Neuron (in vitro differentiated cells): ENCODE measurements around the gene ERCC3.

Experiments used
- H2AFZ ChIP-seq: one replicate; pipeline ENCODE4 v1.6.1; 2013; ENCODE audit warnings: low read depth, mild to moderate bottlenecking, inconsistent platforms, low read length, moderate library complexity
- H3K27me3 ChIP-seq: one replicate; pipeline ENCODE4 v1.6.1; 2013; ENCODE audit warnings: low read length; ENCODE audit not compliant: insufficient read depth
- H3K36me3 ChIP-seq: one replicate; pipeline ENCODE4 v1.6.1; 2013; ENCODE audit warnings: low read length; ENCODE audit not compliant: insufficient read depth
- H3K4me1 ChIP-seq: one replicate; pipeline ENCODE4 v1.6.1; 2013; ENCODE audit warnings: low read length; ENCODE audit not compliant: insufficient read depth
- H3K4me3 ChIP-seq: 2 replicates; pipeline ENCODE4 v1.5.1; 2013; ENCODE audit warnings: mild to moderate bottlenecking, low read length, moderate library complexity
- H3K9me3 ChIP-seq: one replicate; pipeline ENCODE4 v1.6.1; 2013; ENCODE audit warnings: low read length

Gene ERCC3

DNA sequence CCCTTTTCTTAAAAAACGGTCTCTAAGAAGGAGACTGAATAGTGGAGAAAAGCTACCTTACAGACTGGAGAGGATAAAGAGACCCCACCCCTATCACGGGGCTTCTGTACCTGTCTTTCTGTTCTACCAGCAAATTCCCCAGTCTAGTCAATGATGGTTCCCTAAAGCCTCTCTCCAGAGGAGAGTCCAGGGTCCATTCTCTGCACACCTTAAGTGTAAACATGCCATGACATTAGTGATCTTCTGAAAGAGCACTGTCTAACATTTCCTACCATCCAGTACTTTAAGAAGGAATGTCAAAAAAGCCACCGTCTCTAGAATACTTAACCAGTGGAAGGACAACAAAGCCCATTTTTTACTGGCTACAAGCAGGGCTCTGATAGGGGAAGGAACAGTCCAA, 17.0 kb upstream of the ERCC3 start:
- H3K9me3 ChIP-seq: no peaks in the 10 kb centered on the region
- H3K4me3 ChIP-seq: no peak overlapping the region
- peaks cover 79% of the 10 kb centered on the region for H3K36me3 ChIP-seq

DNA sequence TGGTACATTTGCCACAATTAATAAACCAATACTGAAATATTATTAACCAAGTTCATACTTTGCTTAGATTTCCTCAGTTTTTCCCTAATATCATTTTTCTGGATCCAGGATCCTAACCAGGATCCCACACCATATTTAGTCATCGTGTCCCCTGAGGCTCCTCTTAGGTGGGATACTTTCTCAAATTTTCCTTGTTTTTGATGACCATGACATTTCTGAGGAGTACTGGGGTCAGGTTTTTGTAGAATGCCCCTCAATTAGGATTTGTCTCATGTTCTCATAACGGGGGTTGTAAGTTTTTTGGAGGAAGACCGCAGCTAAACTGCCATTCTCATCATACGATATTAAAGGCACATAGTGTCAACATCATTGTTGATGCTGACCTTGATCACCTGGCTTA, 15.5 kb upstream of the ERCC3 start:
- Histone ChIP-seq H3K36me3 (peaks cover 72% of the 10 kb centered on the region), H3K27me3 (no peaks in the 10 kb centered on the region), H3K4me1 (no peaks in the 10 kb centered on the region), H2AFZ (no peak overlapping the region), H3K4me3 (no peak overlapping the region), H3K9me3 (no peaks in the 10 kb centered on the region)

More for the DNA sequence above, 17.0 kb upstream of the ERCC3 start:
- no peak overlapping the region for H2AFZ ChIP-seq
- H3K4me1 ChIP-seq: no peaks in the 10 kb centered on the region
- no peaks in the 10 kb centered on the region for H3K27me3 ChIP-seq

DNA sequence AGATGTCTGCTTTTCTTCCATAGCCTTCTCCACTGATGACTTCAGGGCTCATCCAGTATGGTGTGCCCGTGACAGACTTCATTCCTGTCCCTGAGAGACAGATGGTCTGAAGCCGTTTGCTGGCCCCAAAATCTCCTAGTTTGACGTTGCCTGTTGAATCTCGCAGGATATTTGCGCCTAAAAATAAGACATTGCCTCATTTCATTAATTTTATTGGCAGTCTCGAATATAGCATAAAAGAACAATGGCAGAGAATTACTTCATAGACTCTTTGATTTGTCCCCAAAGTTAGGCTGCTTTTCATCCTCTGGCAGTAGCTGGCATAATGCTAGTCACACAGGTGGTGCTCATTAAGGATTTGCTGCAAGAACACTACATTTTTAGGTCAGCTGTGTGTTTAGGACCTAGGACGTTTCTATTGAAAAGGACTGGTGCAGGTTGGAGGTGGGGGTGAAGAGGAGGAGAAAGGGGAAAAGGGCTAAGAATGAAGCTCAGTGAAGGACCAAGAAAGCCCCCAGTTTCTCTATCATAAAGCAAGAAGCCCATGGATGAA, 14.7 kb upstream of the ERCC3 start:
- Histone ChIP-seq H3K4me3 (no peak overlapping the region), H3K36me3 (peaks cover 67% of the 10 kb centered on the region)

DNA sequence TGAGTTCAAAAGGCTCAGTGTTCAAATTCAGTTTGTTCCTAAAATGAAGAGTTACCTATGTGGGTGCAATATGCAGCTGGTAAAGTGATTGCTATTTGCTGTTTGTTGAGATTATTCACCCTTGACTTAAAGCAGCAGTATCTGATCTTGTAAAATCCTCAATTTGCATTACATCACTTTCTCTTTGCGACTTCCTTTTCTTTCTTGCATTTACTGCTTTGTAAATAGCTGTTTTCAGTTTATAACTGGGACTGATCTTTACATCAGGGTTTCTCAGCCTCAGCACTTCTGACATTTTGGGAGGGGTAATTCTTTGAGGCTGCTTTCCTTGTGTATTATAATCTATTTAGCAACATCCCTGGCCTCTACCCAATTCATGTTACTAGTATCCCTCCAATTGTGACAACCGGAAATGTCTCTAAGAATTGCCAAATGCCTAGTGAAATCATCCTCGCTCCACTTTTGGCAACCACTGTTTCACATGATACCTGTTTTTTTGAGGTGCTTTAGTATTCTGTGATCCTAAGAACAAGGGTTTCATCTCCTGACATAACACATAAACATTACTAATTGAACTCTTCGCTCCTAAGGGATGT, 12.1 kb upstream of the ERCC3 start:
- H3K9me3 ChIP-seq: no peaks in the 10 kb centered on the region
- H3K36me3 ChIP-seq: peaks cover 44% of the 10 kb centered on the region
- no peak overlapping the region for H2AFZ ChIP-seq
- H3K4me3 ChIP-seq: no peak overlapping the region
- no peaks in the 10 kb centered on the region for H3K27me3 ChIP-seq
- no peaks in the 10 kb centered on the region for H3K4me1 ChIP-seq

More for the DNA sequence above, 14.7 kb upstream of the ERCC3 start:
- no peaks in the 10 kb centered on the region for H3K27me3 ChIP-seq
- H2AFZ ChIP-seq: no peak overlapping the region
- no peaks in the 10 kb centered on the region for H3K4me1 ChIP-seq
- no peaks in the 10 kb centered on the region for H3K9me3 ChIP-seq

DNA sequence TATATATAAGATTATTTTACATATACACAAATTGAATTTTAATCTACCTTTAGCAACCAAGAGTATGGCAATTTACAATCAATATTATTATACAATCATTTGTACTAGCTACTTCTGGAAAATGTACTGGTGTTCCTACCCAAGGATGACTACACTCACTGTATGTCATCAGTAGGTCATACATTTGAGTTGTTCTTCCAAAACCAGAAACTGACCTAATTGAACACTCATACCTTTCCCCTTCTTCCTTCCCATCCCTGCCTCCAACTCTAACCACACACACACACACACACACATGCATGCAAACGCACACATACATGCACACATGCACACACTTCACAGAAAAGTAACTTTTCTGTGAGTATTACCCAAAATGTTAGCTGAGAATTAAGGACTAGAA, 8.2 kb upstream of the ERCC3 start:
- Histone ChIP-seq H3K9me3 (no peaks in the 10 kb centered on the region), H3K4me1 (no peaks in the 10 kb centered on the region), H3K27me3 (no peaks in the 10 kb centered on the region), H3K4me3 (no peak overlapping the region), H3K36me3 (peaks cover 18% of the 10 kb centered on the region), H2AFZ (no peak overlapping the region)

DNA sequence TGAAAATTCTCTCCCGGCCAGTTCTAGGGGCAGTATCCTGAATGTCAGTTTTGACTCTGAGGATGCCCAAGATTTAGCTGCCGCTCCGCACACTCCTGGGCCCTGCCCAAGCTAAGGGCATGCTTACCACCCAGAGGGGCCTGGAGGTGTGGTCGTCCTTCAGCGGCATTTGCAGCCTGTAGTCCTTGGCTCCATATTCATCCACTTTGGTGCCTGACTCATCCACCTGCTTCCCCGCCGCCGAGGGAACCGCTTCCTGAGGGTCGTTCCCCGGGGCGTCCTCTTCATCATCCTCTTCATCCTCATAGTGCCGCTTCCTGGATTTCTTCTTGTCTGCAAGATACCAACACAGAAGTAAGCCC, 577 bp downstream of the ERCC3 start:
- peaks cover 11% of the 10 kb centered on the region for H3K4me1 ChIP-seq
- H3K36me3 ChIP-seq: peaks cover 41% of the 10 kb centered on the region
- H3K9me3 ChIP-seq: peaks cover 2% of the 10 kb centered on the region
- H3K4me3 ChIP-seq: peak overlapping the region; percentile 86
- peak overlapping the region; percentile 88 for H2AFZ ChIP-seq
- no peaks in the 10 kb centered on the region for H3K27me3 ChIP-seq

DNA sequence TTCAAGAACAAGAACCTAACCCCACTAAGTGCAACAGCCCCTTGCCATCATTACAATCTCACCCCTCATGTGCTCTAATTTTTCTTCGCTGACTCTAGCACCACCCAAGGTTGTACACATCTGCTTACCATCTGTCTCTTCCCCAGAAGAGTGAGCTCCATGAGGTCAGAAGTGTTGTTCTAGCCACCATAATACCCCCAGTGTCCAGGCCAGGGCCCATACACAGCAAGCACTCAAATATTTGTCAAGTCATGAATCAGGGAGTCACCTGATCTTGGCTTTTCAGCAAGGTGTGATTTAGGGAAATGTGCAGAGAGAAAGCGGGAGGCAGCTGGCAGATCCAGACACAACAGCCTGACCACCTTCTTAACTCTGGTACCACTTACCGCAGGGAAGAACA, 5.7 kb downstream of the ERCC3 start:
- Histone ChIP-seq H3K4me1 (peaks cover 7% of the 10 kb centered on the region), H3K9me3 (peaks cover 17% of the 10 kb centered on the region), H3K36me3 (peaks cover 83% of the 10 kb centered on the region), H2AFZ (no peak overlapping the region), H3K4me3 (no peak overlapping the region), H3K27me3 (no peaks in the 10 kb centered on the region)

DNA sequence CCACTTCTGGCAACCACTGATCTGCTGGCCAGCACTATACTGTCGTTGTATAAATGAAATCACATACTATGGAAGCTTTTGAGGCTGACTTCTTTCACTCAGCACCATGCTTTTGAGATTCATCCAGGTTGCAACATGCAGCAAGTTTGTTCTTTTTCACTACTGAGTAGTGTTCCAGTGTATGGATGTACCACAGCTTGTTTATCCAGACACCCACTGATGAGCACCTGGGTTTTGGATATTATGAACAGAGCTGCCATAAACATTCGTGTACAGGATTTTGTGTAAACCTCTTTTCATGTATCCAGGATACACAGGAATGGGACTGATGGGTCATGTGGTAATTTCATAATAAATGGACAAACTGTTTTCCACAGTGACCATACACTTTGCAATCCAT, 10.7 kb downstream of the ERCC3 start:
- Histone ChIP-seq H3K9me3 (peaks cover 17% of the 10 kb centered on the region), H3K27me3 (no peaks in the 10 kb centered on the region), H3K4me1 (no peaks in the 10 kb centered on the region), H3K4me3 (no peak overlapping the region), H2AFZ (no peak overlapping the region), H3K36me3 (peaks cover 87% of the 10 kb centered on the region)

DNA sequence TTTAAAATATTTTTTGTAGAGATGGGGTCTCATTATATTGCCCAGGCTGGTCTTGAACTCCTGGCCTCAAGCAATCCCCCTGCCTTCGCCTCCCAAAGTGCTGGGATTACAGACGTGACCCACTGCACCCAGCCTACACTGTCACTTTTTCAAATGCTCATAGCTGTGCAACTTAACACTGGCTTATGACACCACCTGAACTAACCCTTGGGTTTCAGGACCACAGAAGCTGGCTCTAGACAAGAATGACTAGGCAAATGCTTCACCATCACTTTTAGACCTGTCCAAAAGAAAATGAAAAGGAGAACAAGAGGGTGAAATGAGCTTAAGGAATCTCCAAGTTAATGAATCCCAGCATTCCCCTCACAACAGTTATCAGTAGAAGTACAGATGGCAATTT, 13.3 kb downstream of the ERCC3 start:
- Histone ChIP-seq H3K4me1 (no peaks in the 10 kb centered on the region), H3K9me3 (peaks cover 14% of the 10 kb centered on the region), H3K4me3 (no peak overlapping the region), H2AFZ (no peak overlapping the region), H3K27me3 (no peaks in the 10 kb centered on the region), H3K36me3 (peaks cover 88% of the 10 kb centered on the region)

DNA sequence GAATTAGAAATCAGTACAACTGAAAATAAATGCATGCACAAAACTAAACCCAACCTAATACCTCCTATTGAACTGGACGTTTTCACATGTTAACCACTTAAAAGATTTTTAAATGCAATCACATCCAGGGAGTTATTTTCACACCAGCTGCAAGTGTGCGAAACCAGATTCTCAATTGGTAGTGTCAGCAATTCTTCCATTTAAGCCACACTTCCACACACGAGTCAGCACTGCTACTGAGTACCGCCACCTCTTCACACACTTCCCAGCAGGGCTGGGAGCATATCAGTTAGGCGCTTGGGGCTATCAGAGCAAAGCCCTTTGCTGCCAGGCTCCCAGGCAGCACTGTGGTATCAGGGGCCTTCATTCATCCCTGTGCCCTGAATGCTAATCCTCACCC, 14.2 kb downstream of the ERCC3 start:
- H3K4me3 ChIP-seq: no peak overlapping the region
- H2AFZ ChIP-seq: no peak overlapping the region
- peaks cover 14% of the 10 kb centered on the region for H3K9me3 ChIP-seq
- no peaks in the 10 kb centered on the region for H3K4me1 ChIP-seq
- no peaks in the 10 kb centered on the region for H3K27me3 ChIP-seq
- peaks cover 93% of the 10 kb centered on the region for H3K36me3 ChIP-seq

DNA sequence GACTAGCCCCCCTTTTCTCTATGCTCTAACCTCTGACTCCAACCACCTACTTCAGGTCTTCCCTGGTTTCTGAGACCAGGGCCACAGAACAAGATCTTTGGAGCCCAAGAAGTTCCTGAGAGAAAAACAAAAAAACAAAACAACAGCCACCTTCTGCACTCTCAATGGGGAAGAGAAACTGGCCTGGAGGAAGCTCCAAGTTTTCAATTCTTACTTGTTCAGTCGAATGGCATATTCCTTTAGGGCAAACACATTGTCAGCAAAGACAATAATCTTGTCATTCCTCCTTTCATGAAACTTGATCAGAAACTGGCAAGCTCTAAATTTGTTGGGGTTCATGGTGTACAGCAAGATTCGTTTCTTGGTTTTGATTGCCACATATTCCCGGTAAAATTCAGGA, 15.0 kb downstream of the ERCC3 start:
- Histone ChIP-seq H3K4me3 (no peak overlapping the region), H3K4me1 (no peaks in the 10 kb centered on the region), H2AFZ (no peak overlapping the region), H3K36me3 (peaks cover 90% of the 10 kb centered on the region), H3K9me3 (peaks cover 10% of the 10 kb centered on the region), H3K27me3 (no peaks in the 10 kb centered on the region)

DNA sequence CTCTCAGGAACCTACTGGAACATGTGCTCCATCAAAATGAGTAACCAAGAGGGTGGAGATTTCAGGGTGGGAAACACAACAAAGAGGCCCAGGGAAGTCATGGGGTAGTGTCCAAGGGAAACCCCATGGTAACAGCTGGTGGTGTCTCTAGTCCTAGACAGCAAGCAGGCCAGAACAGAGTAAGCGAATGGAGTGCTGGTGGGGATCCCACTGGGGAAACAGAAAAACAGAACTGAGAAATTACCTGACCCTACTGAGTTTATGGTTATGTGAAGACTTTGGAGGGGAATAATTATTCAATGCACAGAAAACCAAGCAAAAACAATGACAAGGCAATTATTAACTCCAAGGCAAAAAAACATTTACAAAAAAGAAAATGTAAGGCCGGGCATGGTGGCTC, 16.9 kb downstream of the ERCC3 start:
- no peaks in the 10 kb centered on the region for H3K4me1 ChIP-seq
- no peak overlapping the region for H2AFZ ChIP-seq
- no peaks in the 10 kb centered on the region for H3K27me3 ChIP-seq
- H3K36me3 ChIP-seq: peaks cover 86% of the 10 kb centered on the region
- no peak overlapping the region for H3K4me3 ChIP-seq
- H3K9me3 ChIP-seq: no peaks in the 10 kb centered on the region

DNA sequence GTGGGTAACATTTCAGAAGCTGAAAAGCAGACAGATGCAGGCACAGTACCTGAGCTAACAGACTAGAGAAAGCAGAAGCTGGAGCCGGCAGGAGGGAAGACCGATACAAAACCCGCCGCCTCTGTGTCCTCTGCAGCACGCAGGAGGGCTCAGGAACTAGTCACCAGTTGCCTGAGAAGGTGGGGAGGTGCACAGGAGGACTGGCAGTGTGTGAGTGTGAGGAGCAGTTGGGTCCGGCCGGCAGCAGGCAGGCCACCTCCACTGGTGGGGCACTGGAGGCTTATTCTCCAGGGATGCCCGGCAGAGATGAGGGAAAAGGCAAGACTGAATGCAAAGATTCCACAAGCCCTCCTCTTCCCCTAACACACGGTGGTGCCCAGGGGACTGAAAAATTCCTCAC, 18.2 kb downstream of the ERCC3 start:
- peaks cover 84% of the 10 kb centered on the region for H3K36me3 ChIP-seq

DNA sequence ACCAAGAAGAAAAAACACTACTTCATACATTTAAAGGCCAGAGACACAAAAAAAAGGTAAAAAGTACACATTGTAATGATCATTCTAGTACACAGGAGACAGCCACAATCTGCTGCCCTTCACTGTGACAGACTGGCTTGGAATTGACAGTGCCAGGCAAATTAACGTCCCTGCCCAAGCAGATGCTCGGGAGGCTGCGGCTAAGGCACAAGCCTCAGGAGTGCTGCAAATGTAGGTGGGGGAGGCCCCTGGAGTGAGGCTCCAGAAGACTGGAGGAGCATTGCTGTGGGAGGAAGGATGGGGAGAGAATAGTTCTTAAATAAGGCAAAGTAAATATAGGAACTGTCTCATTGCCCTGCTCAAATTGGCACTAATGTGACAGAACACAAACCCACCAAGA, 18.6 kb downstream of the ERCC3 start:
- H3K36me3 ChIP-seq: peaks cover 86% of the 10 kb centered on the region
- H3K27me3 ChIP-seq: no peaks in the 10 kb centered on the region
- H3K4me1 ChIP-seq: no peaks in the 10 kb centered on the region
- H2AFZ ChIP-seq: no peak overlapping the region
- peaks cover 7% of the 10 kb centered on the region for H3K9me3 ChIP-seq
- H3K4me3 ChIP-seq: no peak overlapping the region

More for the DNA sequence above, 18.2 kb downstream of the ERCC3 start:
- H3K27me3 ChIP-seq: no peaks in the 10 kb centered on the region
- H3K4me1 ChIP-seq: no peaks in the 10 kb centered on the region
- no peak overlapping the region for H2AFZ ChIP-seq
- H3K9me3 ChIP-seq: peaks cover 4% of the 10 kb centered on the region
- no peak overlapping the region for H3K4me3 ChIP-seq
